ENCODE measurements around the gene LRRC43.
"Not testable (repeated sequence)": the region's sequence is repeated elsewhere in the genome, so short reads cannot be mapped to it uniquely, and the experiment has no call there.

Gene LRRC43

DNA sequence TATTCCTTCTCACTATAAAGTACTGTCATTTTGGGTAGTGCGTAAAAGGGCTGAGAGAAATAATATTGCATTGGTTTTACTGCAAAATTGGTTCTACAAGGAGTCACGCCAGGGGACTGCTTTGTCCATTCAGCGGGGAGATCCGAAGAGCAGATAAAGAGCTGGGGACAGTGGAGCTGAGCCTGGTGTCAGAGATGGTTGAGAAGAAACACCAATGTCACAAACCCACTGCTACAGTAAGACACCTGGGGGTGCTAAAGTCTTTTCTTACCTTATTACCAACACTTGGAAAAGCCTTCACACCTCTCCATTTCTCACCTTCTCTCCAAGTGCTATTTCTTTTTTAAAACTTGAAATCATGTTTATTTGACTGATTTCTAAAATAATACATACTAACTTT is 23.0 kb upstream of the LRRC43 start:
- DNase-seq = no peak

DNA sequence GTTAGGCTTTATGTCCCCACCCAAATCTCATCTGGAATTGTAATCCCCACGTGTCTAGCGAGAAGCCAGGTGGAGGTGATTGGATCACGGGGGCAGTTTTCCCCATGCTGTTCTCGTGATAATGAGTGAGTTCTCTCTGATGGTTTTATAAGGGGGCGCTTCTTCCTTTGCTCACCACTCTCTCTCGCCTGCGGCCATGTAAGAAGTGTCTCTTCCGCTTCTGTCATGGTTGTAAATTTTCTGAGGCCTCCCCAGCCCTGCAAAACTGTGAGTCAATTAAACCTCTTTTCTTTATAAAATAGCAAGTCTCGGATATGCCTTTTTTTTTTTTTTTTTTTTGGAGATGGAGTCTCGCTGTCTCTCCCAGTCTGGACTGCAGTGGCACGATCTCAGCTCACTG is 22.2 kb upstream of the LRRC43 start:
- no peak for DNase-seq

DNA sequence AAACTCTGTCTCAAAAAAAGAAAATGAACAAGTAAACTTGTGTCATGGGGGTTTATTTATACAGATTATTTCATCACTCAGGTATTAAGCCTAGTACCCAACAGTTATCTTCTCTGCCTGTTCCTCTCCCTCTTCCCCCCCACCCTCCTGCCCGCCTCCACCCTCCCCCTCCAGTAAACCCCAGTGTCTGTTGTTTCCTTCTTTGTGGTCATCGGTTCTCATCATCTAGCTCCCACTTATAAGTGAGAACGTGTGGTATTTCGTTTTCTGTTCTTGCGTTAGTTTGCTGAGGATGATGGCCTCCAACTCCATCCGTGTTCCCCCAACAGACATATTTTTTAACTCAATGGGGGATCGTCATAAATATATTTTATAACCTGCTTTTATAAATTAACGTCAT is 21.2 kb upstream of the LRRC43 start:
- no peak for DNase-seq

DNA sequence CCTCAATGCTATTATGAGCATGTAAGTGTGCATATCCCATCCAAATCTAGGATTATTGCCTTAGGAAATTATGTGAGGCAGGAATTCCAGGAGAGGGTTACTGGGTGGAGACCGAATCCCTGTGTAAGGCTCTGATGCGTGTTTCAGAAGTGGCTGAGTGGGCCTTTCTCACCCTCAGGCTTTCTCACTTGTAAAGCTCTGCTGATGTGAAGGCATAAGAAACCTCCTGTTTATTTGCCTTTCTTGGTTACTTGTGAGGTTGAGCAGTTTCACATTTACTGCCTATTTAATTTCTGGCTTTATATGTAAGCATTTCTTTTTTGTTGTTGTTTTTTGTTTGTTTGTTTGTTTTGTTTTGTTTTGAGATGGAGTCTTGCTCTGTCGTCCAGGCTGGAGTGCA is 19.9 kb upstream of the LRRC43 start:
- DNase-seq = no peak

DNA sequence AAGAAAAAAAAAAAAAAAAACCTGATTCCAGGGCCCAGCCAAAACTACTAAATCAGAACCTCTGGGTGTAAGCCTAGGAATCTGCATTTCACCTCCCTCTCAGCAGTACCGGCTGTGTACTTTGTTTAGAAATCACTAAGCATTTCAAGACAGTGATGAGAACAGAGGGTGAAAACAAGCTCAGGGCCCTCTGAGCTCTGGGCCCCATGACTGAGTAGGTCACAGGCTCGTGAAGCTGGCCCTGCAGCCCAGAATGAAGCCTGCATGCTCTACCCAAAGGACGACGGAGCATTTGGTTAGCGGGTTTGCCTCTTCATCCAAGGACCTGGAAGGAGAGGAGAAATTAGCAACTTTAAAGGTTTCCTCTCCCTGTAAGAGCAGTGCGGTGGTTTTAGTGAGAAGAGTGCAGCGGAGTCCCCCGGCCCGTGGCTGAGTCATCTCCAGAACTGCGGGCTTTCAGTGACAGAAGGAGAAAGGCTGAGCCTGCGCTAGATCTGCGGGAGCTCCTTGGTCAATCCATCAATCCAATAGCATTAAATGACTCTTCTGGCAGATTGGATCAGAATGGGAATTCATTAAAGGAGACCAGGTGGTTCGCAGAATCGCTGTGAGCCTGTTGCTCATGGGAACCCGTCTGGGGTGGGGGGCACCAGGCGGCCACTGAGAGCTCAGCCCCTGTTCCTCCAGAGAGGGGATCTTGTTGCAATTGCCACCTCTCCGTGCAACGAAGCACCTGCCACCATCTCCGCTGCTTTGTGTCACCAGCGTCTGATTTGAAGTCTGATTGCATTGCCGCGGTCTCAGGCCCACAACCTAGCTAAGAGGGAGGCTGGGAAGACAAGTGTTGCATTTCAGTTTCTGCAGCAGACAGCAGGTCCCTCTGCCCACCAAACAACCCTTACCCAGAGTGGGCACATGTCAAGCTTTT is 16.2 kb upstream of the LRRC43 start:
- no peak for DNase-seq

DNA sequence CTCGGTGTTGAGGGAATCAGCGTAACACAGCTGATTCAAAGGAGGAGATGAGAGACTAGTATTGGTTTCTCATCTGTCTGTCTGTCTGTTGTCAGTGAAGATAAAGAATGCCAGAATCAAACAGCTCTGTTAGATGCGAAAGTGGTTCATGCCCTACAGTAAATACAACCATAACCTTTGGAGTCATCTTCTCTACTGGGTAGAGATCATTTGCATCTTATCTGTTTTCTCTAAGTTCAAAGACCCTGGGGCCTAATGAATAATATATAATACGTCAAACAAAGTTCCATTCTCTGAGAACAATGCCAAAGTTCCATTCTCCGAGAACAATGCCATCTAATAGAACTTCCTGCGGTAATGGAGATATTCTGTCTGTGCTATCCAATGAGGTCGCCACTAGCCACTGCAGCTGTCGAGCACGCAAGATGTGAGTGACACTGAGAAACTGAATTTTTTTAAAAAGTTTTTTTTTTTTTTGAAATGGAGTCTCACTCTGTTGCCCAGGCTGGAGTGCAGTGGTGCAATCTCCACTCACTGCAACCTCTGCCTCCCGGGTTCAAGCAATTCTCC is 15.5 kb upstream of the LRRC43 start:
- DNase-seq = no peak

DNA sequence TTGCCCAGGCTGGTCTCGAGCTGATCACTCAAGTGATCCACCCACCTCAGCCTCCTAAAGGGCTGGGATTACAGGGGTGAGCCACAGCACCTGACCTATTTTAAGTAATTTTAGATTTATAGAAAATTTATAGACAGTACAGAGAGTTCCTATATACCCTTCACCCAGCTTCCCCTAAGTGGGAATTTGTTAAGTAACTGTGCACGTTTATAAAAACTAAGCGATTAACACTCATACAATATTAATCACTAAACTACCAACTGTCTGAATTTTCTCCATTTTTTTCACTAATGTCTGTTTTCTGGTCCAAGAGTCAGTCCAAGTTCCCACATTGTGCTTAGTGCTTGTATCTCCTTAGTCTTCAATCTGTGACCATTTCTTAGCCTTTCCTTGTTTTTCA is 14.4 kb upstream of the LRRC43 start:
- DNase-seq = no peak

DNA sequence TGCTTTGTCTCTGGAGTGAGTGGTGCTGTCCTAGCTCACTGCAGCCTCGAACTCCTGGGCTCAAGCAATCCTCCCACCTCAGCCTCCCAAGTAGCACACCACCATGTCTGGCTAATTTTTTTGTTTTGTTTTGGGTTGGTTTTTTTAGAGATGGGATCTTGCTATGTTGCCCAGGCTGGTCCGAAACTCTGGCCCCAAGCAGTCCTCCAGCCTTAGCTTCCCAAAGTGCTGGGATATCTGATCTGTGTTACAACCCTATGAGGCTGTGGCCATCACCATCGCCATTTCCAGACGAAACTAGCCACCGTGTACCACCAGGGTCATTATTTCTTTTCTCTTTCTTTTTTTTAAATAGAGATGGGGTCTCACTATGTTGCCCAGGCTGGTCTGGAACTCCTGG is 11.5 kb upstream of the LRRC43 start:
- DNase-seq = no peak

DNA sequence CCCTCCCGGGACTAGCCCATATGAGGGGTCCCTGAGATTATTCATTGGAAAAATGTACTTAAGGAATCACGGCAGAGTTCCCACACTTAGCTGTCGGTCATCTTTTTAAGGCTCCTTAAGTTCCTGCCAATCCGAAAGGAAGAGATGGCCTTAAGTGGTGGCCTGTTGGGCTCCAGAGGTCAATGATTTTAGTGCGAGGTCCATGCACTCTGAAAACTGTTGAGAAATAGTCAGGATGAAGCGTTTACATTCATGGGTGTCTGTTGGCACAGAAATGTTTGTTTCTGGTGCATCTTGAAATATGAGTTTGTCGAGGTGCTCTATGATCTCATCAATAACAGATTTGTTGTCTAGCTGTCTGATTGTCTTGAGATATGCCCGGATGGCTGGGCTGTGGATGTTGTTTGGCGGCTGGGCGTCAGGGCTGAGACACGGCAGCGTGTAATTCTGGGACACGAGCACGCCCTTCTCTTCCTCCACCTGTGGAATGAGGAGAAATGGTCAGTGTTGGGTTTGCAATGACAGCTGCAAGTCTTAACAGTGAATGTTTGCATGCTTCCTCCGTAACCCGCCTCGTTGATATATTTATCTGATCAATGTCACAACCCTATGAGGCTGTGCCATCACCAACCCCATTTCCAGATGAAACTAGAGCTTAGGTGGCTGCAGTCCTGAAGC is 10.5 kb upstream of the LRRC43 start:
- no peak for DNase-seq

DNA sequence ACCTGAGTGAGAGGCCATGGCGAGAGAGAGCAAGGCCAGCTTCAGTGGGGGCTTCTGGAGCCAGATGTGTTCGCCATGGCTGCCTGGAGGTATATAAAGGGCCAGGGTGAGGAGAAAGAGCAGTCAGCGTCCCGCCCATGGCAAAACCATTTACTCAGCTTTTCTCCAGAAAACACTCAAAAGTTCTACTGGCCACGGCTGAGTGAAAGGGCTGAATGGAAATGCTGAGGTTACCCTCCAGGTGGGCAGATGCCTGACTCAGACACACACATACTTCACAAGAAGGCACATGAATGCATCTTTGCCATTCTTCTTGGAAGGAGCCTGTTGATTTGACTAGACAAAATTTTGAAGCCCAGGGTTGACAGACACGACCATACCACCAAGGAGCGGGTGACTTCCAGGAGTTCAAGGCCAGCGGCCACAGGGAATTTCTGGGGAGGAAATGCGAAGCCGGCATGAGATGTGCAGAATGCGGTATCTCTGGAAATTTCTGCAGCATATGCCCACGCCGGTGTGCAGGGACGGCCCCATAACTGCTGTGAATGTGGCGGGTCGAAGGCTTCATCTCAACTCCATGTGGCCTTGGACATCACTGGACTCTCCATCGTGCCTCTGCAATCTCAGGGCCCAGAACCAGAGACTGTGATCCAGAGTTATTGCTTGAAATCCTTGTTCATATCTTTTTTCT is 8.6 kb upstream of the LRRC43 start, which contains the start of gene IL31:
TSS of gene IL31 (minus strand) at position 67 of the 691 bp plus-strand sequence. CDS start at position 18, 49 bp downstream.
- DNase-seq = no peak

DNA sequence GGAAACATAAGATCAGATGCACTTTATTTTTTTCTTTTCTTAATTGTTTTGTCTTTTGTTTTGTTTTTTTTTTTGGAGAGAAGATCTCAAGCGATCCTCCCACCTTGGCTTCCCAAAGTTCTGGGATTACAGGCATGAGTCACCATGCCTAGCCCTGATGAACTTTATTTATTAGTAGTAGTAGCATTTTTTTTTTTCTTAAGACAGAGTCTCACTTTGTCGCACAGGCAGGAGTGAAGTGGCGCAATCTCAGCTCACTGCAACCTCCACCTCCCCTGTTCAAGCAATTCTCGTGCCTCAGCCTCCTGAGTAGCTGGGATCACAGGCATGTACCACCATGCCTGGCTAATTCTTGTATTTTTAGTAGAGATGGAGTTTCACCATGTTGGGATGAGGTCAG is 6.5 kb upstream of the LRRC43 start:
- DNase-seq = not testable (repeated sequence)

DNA sequence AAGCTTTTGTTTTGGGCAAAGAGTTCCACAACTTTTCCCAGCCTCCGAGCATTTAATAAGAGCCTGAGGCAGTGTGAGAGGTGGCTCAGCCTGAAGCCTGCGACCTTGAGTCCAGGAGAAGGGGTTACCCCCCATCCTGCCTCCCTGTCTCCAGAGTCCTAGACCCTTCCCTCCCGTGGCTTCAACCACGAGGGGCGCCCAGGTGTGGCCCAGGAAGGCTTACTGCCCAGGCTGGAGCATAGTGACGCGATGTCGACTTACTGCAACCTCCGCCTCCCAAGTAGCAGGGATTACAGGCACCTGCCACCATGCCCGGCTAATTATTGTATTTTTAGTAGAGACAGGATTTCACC is 641 bp downstream of the LRRC43 start:
- no peak for DNase-seq

DNA sequence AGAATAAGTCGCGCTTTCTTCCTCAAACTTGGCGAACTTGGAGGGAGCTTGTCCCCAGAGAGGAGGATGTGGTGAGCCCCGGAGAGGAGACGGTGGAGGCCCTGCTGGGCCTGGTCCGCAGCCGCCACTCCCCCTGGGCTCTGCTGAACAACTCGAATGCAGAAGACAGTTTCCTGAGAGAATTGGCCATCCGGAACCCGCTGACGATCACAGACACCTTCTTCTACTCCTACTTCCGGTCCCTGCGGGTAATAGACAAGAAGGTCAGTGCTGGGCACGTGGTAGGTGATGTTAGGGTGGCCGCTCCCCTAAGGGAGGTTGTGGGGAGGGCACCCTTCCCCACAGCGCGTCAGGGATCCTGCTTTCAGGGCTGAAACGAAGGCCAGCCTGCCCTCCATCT is 1.6 kb downstream of the LRRC43 start:
- no peak for DNase-seq

DNA sequence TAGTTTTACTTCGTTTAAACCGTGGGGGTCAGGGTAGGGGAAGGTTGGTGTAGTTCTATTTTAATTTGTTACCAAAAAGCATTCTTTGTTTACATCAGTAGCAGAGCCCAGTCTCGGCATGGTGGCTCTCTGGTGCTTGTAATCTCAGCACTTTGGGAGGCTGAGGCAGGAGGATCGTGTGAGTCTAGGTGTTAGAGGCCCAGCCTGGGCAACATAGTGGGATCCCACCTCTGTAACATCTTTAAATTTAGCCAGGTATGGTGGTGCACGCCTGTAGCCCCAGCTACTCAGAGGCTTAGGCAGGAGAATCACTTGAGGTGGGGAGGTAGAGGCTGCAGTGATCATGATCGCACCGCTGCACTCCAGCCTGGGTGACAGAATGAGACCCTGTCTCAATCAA is 2.2 kb downstream of the LRRC43 start:
- no peak for DNase-seq

DNA sequence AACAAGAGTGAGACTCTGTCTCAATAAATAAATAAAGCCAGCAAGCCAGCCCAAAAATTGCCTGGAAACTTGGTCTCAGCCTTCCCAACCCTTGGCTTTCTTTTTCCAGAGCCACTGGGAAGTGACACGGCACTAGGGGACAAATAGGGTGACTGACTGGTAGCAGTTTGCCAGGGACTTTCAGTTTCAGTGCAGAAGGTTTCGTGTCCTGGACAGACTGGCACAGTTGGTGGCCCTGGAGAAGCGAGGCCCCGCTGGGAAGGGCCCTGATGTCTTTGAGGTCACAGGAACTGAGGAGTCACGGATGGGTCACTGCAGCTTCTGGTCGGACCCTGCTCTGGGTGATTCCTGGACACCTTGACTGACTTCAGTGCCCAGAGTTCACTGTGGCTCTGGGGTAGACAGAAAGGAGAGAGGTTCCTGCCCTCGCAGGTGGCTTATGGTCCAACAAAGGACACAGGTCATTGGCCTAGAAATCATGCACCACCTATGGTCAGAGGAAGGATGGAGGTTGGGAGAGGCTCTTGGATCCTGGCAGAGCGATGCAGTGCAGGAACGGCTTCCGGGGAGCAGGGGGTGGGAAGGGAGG is 2.7 kb downstream of the LRRC43 start:
- no peak for DNase-seq

DNA sequence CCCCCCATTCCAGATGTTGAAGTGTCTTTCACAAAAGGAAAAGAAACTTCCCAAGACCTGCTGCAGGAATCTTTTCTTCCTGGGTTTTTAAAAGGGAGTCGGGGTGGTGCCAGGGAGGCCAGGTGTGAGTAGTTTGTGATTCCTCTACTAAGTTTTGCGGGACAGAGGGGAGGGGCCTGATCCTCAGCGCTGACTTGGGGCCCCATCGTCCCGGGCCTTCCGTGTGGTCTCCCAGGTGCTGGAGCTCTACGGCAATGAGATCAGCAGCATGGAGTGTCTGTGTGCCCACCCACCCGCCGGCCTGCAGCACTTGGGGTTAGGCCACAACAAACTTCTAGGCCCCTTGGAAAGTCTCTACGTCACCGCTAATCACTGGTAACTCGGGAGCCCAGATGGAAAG is 4.5 kb downstream of the LRRC43 start:
- no peak for DNase-seq

DNA sequence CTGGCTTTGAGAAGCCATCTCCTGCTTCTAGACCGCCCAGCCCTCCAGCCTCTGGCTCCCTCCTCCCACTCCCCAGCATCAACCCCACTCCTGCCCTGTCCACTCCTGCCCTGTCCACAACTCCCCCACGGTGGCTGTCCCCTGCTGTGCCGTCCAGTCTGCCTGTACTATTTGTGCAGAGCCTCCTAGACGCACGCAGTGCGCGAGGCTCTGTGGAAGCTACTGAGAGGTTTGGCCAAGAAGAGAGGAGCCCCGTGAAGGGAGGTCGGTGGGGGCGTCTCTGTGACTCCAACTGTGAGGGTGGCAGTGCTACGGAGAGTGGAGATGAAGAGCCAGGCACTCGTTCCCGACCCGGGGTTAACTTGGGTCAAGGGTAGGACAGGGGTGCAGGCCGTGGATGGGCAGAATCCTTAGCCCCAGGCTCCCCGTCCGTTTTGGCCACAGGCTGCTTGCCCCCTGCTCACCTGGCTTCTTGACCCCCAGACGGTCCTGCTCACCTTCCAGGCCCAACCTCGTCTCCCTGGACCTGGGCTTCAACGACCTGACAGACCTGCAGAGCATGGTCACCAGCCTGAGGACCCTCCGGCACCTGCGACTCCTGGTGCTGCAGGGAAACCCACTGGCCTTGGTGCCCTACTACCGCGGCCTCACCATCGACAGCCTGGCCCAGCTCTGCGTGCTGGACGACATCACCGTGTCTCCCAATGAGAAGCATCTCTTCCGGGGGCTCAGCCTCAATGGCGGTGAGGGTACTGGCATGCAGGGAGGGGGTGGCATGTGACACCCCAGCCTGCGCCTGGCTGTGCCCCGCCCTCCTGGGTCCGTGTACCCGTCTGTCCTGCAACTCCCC is 6.9 kb downstream of the LRRC43 start:
- no peak for DNase-seq

DNA sequence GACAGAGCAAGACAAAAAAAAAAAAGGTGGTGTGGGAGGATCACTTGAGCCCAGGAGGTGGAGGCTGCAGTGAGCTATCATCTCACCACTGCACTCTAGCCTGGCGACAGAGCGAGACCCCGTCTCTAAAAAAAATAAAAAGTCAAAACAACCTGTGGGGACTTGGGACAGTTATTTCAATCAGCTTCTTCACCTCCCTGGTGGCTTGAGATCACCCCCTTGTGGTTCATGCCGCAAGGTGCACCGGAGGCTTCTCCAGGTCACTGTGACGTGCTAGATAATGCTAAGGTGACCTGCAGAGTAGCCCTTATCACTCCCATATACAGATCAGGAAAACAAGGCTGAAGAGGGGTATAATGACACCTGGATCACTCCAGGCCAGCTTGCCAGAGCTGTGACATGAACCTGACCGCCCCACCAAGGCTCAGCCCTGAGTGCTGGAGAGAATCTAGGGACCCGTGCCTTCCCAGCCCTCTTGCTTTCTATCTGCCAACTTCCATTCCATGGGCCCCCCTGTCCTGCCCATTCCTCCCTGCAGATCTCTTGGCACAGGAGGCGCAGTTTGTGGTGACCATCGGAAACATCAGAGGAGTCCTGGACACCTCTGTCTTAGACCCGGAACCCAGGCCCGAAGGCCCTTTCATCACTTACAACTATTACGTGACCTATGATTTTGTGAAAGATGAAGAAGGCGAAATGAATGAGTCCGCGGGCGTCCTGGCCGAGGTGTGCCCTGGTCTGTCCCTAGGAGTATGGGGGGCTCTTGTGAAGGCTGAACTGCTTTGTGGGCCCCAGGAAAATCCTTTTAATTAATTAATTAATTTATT is 8.1 kb downstream of the LRRC43 start:
- peak; percentile 66 to 69 for DNase-seq

DNA sequence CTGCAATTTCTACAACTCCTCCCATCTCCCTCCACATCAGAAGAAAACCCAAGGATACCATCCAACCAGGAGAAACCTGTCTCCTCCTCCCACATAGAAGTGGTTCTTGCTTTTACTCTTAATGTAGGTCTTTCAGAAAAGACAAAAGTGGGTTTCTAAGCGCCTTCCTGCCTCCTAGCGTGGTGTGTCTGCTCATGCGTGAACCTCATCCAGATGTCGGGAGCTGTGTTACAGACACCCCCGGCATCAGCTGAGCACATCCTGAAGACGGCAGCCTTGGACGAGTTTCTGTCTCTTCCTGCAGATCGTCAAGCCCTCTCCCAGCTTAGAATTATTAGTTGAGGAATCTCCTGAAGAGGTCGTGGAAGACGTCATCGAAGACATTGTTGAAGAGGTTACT is 9.5 kb downstream of the LRRC43 start:
- no peak for DNase-seq

DNA sequence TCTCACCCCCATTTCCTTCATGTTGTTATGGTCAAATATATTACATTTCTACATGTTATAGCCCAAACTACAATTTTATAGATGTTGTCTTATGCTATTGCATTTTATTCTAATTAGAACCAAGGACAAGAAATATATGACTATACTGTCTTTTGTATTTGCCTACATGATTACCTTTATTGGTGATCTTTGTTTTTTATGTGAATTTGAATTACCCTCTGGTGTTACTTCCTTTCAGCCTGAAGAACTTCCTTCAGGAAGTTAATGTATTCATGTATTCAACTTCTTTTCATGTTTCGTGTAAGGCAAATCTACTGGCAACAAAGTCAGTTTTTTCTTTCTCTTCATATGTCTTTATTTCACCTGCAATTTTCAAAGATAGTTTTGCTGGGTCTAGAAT is 11.9 kb downstream of the LRRC43 start:
- DNase-seq = no peak

DNA sequence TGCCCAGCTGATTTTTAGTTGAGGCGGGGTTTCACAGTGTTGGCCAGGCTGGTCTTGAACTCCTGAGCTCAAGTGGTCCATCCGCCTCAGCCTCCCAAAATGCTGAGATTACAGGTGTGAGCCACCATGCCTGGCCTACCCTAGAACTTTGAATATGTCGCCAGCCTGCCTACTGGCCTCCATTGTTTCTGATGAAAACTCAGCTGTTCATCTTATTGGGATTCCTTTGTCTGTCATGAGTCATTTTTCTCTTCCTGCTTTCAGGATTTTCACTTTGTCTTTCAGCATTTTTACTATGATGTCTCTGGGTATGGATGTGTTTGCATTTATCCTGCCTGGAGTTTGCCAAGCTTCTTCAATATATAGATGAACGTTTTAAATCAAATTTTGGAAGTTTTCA is 12.5 kb downstream of the LRRC43 start:
- DNase-seq = no peak
